GM23248 (cell line): ENCODE data around the gene TTLL5.

ENCODE experiments used
- EZH2 ChIP-seq: fragments of 200-600 bp; sonication (generic); IDR thresholded peaks from 2 replicates; pipeline ENCODE4 v1.6.1; 2018; ENCODE audit warnings: antibody characterized with exemption, mild to moderate bottlenecking; ENCODE audit not compliant: insufficient read depth, poor library complexity, severe bottlenecking
- EZH2phosphoT487 ChIP-seq: fragments of 200-600 bp; sonication (generic); IDR thresholded peaks from 2 replicates; pipeline ENCODE4 v1.6.1; 2018; ENCODE audit warnings: antibody characterized with exemption, moderate library complexity, mild to moderate bottlenecking, low read depth; ENCODE audit not compliant: insufficient read depth

DNA sequence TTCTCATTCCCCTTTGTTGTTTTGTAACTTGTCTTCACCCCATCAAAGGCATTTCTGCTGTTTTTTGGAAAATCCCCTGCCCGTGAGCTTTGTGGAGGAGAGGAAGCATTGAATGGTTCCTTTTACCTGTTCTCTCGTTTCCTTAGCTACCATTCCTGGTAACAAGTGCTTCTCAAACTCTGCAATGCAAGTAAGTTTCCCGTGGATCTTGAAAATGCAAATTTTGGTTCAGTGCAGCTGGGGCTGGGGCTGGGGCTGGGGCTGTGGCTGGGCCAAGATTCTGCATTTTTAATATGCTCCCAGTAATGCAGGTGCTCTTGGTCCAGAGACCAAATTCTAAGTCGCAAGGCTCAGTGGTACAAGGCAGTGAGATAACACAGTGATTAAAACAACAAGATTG is 151.6 kb downstream of the TTLL5 start:
- TF ChIP-seq EZH2 (no peak), EZH2phosphoT487 (no peak)
